HG03159 (cell line): Measurements from ENCODE around the gene CBLB.

Source experiments
- ATAC-seq: cut with Tn5 transposase; IDR thresholded peaks from one replicate; pipeline ENCODE4 v1.9.1; 2021; ENCODE audit warnings: mild to moderate bottlenecking, moderate library complexity; ENCODE audit not compliant: unreplicated experiment

CBLB gene

DNA sequence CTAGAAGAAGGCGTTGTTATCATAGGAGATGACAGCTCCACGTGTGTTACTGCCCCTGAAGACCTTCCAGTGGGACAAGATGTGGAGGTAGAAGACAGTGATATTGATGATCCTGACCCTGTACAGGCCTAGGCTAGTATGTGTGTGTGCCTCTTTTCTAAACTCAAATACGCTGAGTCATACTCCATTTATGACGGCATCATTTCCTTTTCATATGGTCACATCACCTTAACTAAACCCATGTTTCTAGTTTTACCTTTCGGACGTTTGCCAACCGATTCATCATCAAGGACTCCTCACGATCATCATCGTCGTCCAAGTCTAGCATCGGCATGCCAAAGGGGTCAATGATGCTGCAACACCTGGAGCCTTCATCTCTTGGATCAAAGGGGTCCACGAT, 149.0 kb downstream of the CBLB start:
- no peak for ATAC-seq

- no peak for ATAC-seq
These were observed 153.4 kb downstream of the CBLB start for GRCh38 chr3:105715372-105715771.

GRCh38 chr3:105714453-105714852, 154.4 kb downstream of the CBLB start:
- ATAC-seq, result no peak

DNA sequence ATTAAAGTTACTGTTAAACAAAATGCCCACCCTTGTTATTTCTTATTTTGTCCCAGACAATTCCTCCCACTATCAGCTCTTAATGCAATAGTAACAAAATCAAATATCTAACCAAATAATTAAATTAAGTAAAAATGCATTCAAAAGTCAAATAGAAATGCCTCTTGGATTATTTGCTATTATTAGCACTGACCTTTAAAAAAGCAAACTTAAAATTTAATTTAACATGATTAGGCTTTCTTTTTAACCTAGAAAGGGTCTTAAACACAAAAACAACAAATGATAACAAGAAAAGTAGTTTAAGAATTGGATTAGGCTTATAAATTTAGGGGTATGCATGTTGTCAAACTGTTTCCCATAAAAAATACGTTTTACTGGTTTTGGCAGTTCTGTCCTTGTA, 159.8 kb downstream of the CBLB start:
- no peak for ATAC-seq

DNA sequence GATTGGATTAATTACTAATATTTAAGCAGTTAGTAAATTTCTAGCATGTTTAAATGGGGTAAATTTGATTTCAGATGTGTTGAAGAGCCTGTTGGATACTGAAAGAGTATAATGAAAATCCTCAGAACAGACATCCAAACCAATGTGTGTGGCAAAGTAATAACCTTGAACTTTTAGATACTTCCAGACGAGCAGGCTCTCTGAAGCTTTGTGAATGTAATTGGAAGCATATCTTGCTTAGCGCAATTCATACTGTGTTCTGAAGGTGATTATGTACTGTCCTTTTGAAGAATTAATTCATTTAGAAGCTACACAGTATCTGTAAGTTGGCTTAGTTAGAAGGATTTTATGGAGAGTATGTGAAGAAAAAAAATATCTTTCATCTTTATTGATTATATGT, 161.8 kb downstream of the CBLB start:
- no peak for ATAC-seq

GRCh38 chr3:105704726-105705410, 163.9 kb downstream of the CBLB start:
- ATAC-seq, result no peak

DNA sequence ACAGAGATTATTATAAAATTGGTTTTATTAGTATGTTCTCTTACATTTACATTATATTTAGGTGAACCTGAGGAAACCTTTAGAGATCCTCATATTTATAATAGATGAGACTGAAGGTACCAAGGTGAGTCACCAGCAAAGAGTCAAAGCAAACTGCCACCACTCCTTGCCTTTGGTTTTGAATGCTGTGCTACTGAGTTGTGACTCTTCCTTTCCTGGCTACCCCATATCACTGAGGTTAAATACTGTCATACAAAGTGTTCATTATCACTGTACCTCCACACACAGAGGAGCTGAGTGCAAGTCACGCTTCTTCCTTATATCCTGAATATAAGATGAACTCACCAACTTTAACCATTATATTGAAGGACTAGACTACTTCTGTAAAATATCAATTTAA, 168.2 kb downstream of the CBLB start:
- no peak for ATAC-seq

DNA sequence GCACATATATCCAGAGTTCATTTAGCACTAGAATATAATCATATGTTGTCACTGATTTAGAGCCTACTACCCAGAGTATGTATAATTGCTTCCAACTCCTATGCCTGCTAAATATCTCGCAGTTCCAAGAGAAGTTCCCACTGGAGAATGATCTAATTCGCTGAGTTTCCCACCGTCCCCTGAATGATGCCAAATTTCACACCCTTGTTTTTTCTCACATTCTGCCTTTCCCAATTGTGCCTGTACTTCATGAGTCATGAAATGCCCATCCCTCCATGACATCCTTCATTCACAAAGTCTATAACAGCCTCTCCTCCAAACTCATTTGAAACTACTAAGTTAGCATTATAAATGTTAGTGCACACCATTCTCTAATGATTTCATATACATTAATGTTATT, 177.2 kb downstream of the CBLB start:
- no peak for ATAC-seq

GRCh38 chr3:105691053-105691452, 177.8 kb downstream of the CBLB start:
- no peak for ATAC-seq

DNA sequence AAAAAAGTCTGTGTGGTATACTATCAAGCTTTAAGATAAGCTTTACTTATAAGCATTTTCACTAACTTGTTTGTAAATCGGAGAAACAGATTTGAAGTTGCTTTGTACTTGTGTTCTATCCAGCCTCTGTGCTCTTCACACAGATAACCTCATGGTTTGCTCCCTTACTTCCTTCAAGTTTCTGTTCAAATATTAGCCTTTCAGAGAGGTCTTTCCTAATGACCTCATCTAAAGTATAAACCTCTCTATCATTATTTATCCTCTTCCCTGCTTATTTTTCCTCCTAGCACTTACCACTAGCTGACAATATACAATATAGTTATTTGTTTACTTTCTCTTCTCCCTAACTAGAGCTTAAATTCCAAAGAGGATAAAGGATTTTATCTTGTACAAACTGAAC, 180.0 kb downstream of the CBLB start:
- ATAC-seq, result no peak

DNA sequence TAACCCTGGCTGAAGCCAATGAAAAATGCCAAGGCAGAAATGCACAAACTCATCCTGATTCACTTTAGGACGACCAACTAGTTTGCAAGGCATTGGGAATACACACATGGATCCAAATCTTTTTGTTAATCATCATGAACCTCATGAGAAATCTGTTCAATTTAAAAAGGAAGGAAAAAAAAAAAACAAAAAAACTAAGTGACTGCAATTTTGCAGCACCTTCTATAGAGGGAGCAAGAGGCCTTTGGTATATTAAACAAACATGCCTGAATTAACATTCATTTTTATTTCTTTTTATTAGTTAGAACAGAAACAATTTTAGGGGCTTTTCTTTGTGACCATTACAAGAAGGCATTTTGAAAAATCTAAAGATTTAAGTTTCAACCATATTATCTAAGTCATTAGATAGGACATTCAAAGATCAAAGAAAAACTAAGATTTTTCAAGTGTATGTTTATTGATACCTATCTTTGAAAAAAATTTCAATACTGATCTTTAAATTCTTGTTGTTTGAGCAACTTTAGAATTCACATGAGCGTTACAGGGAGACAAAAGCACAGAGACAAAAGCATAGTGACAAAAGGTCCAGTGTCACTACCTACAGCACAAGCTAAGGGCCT, 182.4 kb downstream of the CBLB start:
- ATAC-seq, result no peak

DNA sequence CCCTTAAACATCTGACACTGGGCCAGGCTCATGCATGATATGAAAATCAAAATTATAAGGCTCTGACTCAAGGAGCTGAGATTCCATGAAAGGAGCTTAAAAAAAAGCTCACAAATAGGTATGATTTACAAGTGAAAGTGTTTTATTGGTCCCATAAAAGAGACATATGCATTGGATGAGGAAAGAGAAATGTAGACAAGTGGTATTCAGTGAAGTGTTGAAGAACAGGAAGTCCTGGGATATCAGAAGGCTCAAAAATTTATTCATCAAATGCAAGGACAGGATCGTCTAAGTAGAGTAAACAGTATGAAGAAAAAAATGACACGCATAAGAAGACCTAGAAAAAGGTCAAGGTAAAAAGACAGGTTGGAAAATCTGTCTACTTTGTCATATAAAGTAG, 188.9 kb downstream of the CBLB start:
- no peak for ATAC-seq

GRCh38 chr3:105678017-105678416, 190.8 kb downstream of the CBLB start:
- ATAC-seq, result no peak

- ATAC-seq, result no peak
These were observed 192.1 kb downstream of the CBLB start for GRCh38 chr3:105676621-105677300.

DNA sequence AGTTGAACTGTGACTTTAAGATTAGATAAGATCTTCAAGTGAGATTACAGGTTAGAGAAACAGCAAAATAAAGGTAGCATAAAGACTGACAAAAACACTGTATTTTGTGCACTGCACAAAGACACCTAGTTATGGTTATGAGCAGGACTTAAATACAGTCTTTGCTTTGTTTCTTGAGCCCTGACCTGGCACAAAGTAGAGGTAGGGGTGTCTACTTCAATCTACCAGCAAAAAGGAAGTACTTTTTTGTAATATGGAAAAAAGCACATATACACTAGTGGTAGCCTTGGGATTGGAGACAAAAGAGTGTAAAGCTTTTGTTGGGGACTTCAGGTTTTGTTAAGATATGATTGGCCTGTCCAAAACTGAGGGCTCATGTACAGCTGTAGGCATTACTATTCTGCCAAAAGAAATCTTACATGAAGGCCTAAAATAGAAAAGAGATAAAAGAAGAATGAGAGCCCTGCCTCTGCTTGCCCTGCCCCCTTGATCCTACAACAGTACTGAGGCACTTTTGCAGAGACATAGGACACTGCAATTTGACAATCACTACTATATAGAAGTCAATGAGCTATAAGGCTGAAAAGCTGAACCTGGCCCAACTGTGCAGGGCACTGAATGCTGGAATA, 194.3 kb downstream of the CBLB start:
- ATAC-seq, result no peak

DNA sequence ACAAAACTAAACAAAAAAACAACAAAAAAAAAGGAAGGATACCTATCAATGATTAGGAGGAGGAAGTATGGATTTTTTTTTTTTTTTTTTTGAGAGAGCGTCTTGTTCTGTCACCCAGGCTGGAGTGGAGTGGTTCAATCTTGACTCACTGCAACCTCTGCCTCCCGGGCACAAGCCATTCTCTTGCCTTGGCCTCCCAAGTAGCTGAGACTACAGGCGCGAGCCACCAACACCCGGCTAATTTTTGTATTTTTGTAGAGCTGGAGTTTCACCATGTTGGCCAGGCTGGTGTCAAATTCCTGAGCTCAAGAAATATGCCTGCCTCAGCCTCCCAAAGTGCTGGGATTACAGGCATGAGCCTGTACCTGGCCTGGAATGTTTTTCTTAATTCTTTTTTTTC, 195.8 kb downstream of the CBLB start:
- no peak for ATAC-seq

GRCh38 chr3:105662306-105662705, 206.5 kb downstream of the CBLB start:
- no peak for ATAC-seq

DNA sequence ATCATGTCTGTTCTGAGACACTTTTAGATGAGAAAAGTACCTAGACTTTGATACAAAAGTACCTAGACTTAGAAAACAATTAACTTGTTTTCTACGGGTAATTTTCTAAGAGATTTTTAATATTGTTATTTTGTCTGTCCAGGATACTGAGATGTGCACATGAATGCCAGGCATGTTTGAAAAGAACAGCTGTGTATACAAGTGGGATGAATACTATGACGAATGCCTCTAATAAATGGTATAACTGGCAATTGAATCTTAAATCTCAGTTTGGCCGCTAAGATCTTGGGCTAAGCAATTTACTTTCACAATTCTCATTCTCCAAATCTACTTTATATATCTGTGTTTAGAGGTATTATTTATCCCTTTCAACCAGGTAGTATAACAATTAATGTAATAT, 207.4 kb downstream of the CBLB start:
- ATAC-seq, result no peak

DNA sequence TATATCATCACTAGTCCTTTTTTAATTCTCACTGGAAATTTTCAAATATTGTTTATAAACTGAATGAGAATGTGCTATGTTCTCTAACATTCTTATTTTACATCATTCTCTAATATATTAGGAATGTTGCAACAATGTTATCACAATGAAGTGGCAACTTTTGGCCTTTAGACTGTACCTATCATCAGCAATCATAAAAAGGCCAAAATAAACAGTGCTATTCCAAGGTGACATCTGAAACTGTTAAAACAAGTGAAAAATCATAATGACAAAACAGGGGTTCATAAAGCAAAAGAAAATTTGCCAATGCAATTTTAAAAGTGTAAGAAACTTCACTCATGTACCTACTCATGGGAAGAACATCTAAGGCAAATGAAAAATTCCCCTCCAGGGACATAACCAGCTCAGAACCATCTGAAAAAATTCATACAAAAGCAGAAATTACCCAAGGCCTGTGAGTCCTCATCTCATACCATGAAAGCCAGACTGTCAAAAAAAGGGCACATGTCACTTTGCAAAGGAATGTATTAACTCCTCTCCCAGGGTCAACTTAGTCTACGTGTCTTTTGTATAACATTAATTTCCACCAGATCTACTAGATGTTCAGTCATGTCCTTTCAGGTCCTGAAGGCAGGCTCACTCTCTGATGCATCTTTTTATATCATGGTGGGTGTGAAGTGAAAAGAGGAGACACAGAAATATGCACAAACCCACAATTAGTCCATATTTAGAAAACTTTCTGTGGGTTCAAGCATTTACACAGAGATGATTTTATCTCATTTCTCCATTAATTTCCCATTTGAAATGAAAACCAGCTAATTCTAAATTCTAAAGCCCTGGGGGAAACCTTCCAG, 211.9 kb downstream of the CBLB start:
- no peak for ATAC-seq

- ATAC-seq, result no peak
These were observed 214.9 kb downstream of the CBLB start for GRCh38 chr3:105653868-105654267.

DNA sequence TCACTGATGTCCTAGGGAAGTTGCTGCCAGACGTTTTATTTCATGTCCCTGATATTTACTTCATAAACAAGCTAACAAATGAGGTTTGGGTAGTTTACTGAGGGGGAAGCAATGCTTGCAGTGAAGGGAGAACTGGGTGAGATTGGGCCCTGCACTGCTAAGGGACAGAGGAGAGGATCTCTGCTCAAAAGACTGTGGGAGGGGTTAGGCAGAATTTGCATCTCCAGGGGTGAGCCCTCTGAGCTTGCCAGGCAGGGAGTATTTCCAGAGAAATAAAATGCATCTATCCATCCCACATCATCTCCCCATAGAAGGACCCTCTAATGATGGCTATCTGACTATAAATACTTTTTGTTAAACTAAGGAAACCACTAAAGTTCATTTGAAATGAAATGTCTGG, 215.6 kb downstream of the CBLB start:
- ATAC-seq, result no peak
